ENCODE measurements around the gene IPCEF1.

The IPCEF1 gene

GRCh38 chr6:154289818-154290508 lies 66.6 kb downstream of the IPCEF1 start:
- DNase-seq: no peak

DNA sequence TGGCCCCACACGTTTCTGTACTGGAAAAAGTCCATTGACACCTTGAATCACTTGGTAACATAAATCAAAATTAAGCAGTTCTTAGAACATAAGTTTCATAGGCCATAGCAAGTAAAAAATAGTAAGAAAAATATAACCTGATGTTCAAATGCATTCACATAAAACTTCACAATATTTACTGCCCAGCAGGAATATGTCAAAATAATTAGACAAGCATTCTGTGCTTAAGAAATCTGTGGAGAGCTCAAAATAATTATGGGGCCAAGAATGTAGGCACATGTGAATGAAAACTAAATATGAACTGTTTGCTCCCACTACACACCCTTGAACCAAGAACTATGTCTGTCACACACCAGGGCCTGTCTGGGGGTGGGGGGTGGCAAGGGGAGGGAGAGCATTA lies 70.8 kb downstream of the IPCEF1 start:
- no peak for DNase-seq

GRCh38 chr6:154284313-154284853 lies 72.2 kb downstream of the IPCEF1 start:
- DNase-seq: no peak

DNA sequence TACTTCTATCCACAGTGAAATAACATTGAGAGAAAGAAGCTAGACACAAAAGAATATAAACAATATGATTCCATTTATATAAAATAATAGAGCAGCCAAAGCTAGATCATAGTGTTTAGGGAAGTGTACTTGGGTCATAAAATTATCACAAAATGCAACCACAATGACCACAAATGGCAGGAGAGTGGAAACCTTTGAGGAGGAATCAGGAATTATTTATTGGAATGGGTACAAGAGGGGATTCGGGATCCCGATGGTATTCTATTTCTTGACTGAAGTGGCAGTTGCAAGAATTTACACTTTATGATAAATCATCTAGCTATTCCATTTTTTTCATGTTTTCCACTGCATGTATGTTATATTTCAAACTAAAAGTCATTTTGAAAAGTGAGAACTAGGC lies 76.1 kb downstream of the IPCEF1 start:
- no peak for DNase-seq

DNA sequence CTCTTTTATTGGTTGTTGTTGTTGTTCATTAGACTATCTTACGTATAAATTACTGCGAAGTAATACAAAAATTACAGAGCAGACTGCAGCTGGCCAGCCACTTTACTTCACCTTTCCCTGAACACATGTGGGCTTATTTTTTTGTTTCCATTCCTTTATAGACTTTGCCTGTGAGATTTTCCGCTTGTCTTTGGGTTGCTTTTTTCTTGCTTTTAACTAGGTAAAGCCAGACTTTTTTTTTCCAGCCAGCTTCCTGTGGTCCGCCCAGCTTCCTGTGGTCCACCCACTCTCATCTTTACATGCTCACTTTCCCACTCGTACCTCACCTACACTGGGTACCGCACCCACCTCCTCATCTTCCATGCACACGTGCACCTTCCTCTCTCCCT lies 79.0 kb downstream of the IPCEF1 start:
- DNase-seq: no peak

- peak; percentile 13 for DNase-seq
These were observed 79.6 kb downstream of the IPCEF1 start for GRCh38 chr6:154276810-154277628.

DNA sequence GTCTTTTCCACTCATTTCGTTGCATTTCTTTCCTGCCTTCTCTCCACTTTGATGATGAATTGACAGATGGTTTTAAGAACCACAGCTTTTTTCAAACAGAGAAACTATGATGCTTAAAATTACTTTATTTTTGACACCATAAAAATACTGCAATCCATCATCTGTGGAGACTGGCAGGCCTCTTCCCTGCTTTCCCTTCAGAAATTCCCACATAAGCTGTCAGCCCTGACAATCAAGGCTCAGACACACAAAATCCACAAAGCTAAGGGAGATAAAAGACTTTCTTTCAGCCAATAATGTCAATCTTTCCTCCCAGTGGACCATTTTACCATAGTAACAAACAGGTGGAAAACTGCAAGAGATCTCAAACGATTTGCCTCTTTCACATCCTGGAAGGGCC lies 82.4 kb downstream of the IPCEF1 start:
- no peak for DNase-seq

- DNase-seq: no peak
These were observed 88.1 kb downstream of the IPCEF1 start for GRCh38 chr6:154268486-154268885.

DNA sequence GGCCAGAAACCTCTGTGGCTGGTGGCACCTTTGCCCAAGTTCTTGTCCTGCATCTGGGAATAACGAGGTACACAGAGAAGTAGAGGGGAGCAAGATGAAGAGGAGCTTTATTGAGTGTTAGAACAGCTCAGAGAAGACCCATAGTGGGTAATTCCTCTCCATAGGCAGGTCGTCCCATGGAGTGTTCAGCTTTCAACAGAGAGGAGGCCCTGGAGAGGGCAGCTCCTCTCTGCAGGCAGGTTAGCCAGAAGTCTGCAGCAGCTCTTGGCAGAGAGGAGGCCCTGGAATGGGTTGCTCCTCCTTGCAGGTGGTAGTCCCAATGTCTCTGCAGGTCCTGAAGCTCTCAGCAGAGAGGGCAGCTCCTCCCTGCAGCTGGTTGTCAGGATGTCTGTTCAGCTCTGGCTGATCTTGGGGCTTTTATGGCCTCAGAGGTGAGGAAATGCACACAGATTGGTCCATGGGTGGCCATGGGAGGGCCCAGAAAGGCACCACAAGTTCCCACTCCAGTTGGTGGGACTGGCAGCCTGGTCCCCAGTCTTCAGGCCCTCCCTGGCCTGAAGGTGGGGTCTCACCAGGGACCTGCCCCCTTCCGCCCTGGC lies 89.0 kb downstream of the IPCEF1 start:
- DNase-seq: no peak

DNA sequence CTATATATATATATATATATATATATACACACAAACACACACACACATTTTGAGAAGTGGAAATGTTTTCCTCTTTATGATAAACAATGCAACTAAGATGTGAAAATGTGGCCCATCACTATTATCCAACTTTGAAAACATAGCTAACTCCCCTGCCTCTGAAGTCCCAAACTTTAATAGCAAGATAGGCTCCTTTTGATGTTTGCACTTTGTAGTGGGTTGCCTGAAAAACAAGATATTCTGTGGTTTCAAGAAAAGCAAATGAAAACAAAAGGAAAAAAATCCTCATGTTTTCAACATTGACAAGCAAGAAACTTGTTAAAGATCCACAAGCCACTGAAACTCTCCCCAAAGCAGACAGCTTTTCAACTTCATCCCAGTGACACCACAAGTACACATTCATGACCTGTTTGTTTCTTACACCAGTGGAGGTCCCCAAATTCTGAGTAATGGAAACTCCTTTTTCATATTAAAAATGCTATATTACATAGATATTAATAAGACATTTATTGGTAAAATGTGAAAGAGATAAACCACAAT lies 90.0 kb downstream of the IPCEF1 start:
- DNase-seq: no peak

- DNase-seq: no peak
These were observed 94.8 kb downstream of the IPCEF1 start for GRCh38 chr6:154261688-154262397.

- DNase-seq: no peak
These were observed 98.4 kb downstream of the IPCEF1 start for GRCh38 chr6:154258064-154258757.

- no peak for DNase-seq
These were observed 99.5 kb downstream of the IPCEF1 start for GRCh38 chr6:154257067-154257466.

DNA sequence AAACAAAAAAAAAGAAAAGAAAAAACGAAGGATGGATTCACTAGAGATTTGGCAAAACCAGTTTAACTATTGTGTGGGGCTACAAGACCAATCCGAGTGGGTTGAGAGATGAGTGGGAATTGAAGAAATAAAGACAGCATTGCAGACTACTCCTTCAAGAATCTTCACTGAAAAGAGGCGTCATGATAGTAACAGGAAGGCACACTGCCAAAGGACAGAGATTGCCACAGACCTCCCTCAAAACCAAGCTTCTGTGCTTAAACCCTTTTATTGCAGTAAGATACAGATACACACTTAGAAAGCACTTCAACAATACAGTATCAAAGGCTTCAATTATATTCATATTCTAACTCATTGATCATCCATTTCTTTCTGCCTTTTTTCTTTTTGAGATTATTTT lies 103.9 kb downstream of the IPCEF1 start:
- no peak for DNase-seq

DNA sequence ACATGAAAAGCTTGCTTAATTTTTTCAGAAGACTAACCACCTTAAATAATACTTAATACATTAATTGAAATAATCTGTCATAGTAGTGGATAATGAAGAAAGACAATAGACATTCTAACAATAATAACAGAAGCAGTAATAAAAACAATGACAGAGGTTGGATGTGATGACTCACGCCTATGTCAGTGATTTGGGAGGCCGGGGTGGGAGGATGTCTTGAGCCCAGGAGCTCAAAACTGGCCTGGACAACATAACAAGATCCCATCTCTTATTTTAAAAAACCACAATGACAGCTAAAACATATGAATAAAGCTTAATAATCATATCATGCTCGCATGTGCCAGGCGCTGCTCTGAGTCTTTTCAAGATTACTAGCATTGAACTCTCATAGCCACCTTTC lies 105.5 kb downstream of the IPCEF1 start:
- DNase-seq: no peak

DNA sequence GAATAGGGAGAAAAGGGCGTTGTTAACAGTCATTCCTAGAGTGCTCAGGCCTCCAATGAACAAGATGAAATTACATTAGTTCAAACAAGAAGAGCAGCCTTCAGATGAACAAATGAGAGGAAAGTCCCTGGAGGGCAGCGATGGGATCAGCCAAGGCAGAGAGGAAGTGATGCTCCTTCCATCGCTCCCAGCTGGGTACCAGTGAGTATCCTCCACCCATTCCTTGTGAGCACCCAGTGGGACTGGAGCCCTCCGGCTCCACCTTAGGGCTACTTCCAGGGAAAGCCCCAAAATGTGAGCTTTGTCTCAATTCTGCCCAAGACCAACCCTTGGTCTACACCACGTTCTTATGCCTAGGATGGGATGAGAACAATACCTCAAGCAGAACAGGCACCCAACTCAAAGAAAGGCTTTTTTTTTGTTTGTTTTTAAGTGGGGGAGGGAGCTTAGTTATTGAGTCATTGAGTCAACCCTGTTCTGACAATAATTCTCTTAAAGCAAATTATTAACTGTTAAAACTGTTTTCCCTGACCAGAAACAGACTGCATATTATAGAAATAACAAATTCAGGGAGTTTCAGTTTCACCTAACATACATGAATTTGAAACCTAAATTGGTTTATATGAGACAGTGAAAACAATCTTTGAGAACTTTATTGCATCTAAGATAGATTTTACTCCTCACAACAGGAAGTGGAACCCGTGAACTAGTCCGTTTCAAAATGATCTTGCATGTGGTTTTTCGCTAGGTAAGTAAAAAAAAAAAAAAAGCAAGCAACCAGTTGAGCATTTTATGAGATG lies 106.9 kb downstream of the IPCEF1 start:
- no peak for DNase-seq

GRCh38 chr6:154247119-154247861 lies 109.3 kb downstream of the IPCEF1 start:
- DNase-seq: no peak

GRCh38 chr6:154246723-154247118 lies 109.9 kb downstream of the IPCEF1 start:
- no peak for DNase-seq

DNA sequence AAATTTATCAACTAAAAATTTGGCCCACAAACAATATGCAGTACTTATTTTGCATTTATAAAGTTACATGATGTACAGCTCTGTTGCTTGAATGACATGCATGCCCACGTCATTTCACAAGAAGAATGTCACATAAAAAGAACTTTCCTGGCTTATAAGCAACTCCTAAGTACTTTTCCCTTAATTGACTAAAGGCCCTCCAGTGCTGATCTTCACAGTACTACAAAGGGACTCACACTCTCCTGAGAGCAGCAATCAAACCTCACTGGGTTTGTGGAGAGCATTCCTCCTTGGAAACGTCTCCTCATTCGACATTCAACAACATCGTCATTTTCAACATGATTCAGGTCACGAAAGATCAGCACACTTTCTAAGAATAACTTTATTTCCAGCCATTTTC lies 111.1 kb downstream of the IPCEF1 start:
- no peak for DNase-seq
